ENCODE measurements around the gene IMMP2L. TPM values are rescaled to one million over a fixed set of nuclear protein-coding genes. Genes with fewer than 3 reads are reported as not detected.

Gene IMMP2L
- total and polyA plus RNA-seq, 2 of the 4 experiments (the other 2 are of a cell fraction), result 5.8 to 9.3 TPM

- no peak overlapping the region for H3K18ac ChIP-seq (ENCODE audit: low read depth, low read length)
- H3K9ac ChIP-seq (ENCODE audit: low read depth, low read length), result no peak overlapping the region
- no TSS peak for BruUV-seq (replicated peaks)
- H3K36me3 ChIP-seq (ENCODE audit: control insufficient read depth, insufficient read depth, low read length), result no peaks in the 10 kb centered on the region
- DNase-seq, result no peak
- no peak overlapping the region for H2AK9ac ChIP-seq (replicated peaks; ENCODE audit: low read depth, low read length, poor library complexity)
- POLR2A ChIA-PET (ENCODE audit: unreplicated experiment), result no interaction called here
- no peak for ATAC-seq (ENCODE audit: low read depth)
- no peaks in the 10 kb centered on the region for H3K9me3 ChIP-seq (ENCODE audit: control insufficient read depth, insufficient read depth, low read length)
- intact Hi-C loops (cut with micrococcal nuclease), result no loop called here
- CTCF ChIA-PET, result no interaction called here
- no peak overlapping the region for H2BK20ac ChIP-seq (ENCODE audit: low read depth, low read length)
- H2AK5ac ChIP-seq (ENCODE audit: low read depth, low read length), result no peak overlapping the region
- no peak overlapping the region for H4K91ac ChIP-seq (ENCODE audit: insufficient read depth, low read depth, low read length)
- no peak overlapping the region for H3K4me2 ChIP-seq (ENCODE audit: low read depth, low read length)
- no peaks in the 10 kb centered on the region for H3K27me3 ChIP-seq (ENCODE audit: control insufficient read depth, insufficient read depth, low read length)
- no peak overlapping the region for H4K8ac ChIP-seq (ENCODE audit: low read depth in 2 of 2, low read length in 2 of 2)
- no peak overlapping the region for H2BK15ac ChIP-seq (ENCODE audit: low read depth, low read length)
- no peak overlapping the region for H2BK5ac ChIP-seq (ENCODE audit: low read depth, low read length, poor library complexity, severe bottlenecking)
- in situ Hi-C loops (cut with MboI; ENCODE audit: low sequenced_read_pairs), result no loop called here
- H3K23ac ChIP-seq (ENCODE audit: low read depth, low read length), result no peak overlapping the region
- WGBS, 2 experiments (ENCODE audit: extremely low coverage in 2 of 2, insufficient read length in 1 of 2), result 100% methylated on average over 1 of the region's 3 CpGs; no CpG with 5 or more reads in 1 of the 2 experiments
- H3K4ac ChIP-seq (ENCODE audit: low read depth, low read length), result no peak overlapping the region
- dilution Hi-C loops (cut with HindIII; ENCODE audit: low sequenced_read_pairs, unreplicated experiment), result no loop called here
- no peak overlapping the region for H3K56ac ChIP-seq (ENCODE audit: extremely low read depth, insufficient read depth, low read length)
- H3K79me1 ChIP-seq (ENCODE audit: low read depth in 1 of 2, low read length in 2 of 2), result no peaks in the 10 kb centered on the region
- H3K4me3 ChIP-seq (ENCODE audit: insufficient read depth, low read depth, low read length), result no peak overlapping the region
- TF ChIP-seq POLR2A (IDR thresholded peaks at IDR 0.05; ENCODE audit: low read depth, low read length) (no peak), RCOR1 (IDR thresholded peaks at IDR 0.05; ENCODE audit: insufficient replicate concordance, low read length) (no peak), BHLHE40 (IDR thresholded peaks at IDR 0.05; ENCODE audit: low read depth, low read length) (no peak), RFX5 (IDR thresholded peaks at IDR 0.05; ENCODE audit: low read depth, low read length) (no peak), ELK1 (IDR thresholded peaks at IDR 0.05; ENCODE audit: borderline replicate concordance, low read depth, low read length) (no peak), FOS (IDR thresholded peaks at IDR 0.05; ENCODE audit: low read depth, low read length) (no peak), CHD1 (IDR thresholded peaks at IDR 0.05; ENCODE audit: low read depth, low read length) (no peak), RAD21 (IDR thresholded peaks at IDR 0.05; ENCODE audit: low read length) (no peak), NFE2L2 (IDR thresholded peaks at IDR 0.05; ENCODE audit: low read depth, low read length) (no peak)
- no peaks in the 10 kb centered on the region for H3K9me1 ChIP-seq (ENCODE audit: insufficient read depth, low read length)
- H2AFZ ChIP-seq (replicated peaks; ENCODE audit: low read length, poor library complexity), result no peak overlapping the region
- no peak overlapping the region for H4K5ac ChIP-seq (ENCODE audit: low read depth, low read length)
- no peak overlapping the region for H3K14ac ChIP-seq (replicated peaks; ENCODE audit: low read depth, low read length)
- H2BK120ac ChIP-seq (ENCODE audit: low read depth, low read length), result no peak overlapping the region
- H3K27ac ChIP-seq (ENCODE audit: insufficient read depth, low read length), result no peak overlapping the region
- no peaks in the 10 kb centered on the region for H4K20me1 ChIP-seq (ENCODE audit: insufficient read depth, low read length)
- H3K4me1 ChIP-seq (ENCODE audit: control insufficient read depth, insufficient read depth, low read length), result no peaks in the 10 kb centered on the region
These were observed 842.6 kb downstream of the IMMP2L start for GRCh38 chr7:110719741-110720140.
